Measurements from ENCODE around the gene ACYP2.
"Not testable (repeated sequence)": the region's sequence is repeated elsewhere in the genome, so short reads cannot be mapped to it uniquely, and the experiment has no call there.

The ACYP2 gene

DNA sequence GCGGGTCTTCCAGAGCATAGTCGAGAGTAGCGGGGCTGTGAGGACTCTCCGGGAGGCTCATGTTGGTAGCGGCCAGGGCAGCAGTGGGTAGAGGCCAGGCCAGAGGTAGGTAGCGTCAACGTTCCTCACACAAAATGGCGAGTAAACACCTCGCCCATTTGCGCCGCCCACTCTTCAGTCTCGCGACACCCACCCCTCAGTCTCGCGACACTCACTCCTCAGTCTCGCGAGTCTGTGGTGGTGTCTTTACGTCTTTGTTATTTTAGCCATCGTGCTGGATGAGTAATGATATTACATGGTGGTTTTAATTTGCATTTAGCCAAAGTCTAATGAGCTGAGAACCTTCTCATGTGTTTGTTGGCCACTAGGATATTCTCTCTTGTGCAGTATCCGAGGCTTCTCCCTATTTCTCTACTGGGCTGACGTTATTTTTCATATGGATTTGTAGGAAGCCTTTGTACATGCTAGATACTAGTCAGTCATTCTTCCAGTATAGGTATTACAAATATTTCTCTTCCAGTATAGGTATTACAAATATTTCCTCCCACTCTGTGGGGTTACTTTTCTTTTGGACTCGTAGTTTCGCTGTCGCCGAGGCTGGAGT is 140.8 kb downstream of the ACYP2 start, which contains the start of gene TSPYL6:
TSS of gene TSPYL6 (minus strand) at position 139 of the 604 bp plus-strand sequence. CDS start at position 61, 78 bp downstream.
- no peak for DNase-seq (ENCODE audit: low read depth)
- TF ChIP-seq, protein P1, sequence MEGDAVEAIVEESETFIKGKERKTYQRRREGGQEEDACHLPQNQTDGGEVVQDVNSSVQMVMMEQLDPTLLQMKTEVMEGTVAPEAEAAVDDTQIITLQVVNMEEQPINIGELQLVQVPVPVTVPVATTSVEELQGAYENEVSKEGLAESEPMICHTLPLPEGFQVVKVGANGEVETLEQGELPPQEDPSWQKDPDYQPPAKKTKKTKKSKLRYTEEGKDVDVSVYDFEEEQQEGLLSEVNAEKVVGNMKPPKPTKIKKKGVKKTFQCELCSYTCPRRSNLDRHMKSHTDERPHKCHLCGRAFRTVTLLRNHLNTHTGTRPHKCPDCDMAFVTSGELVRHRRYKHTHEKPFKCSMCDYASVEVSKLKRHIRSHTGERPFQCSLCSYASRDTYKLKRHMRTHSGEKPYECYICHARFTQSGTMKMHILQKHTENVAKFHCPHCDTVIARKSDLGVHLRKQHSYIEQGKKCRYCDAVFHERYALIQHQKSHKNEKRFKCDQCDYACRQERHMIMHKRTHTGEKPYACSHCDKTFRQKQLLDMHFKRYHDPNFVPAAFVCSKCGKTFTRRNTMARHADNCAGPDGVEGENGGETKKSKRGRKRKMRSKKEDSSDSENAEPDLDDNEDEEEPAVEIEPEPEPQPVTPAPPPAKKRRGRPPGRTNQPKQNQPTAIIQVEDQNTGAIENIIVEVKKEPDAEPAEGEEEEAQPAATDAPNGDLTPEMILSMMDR (IDR thresholded peaks at IDR 0.05; ENCODE audit: insufficient read depth, low read depth, low read length, missing control alignments): no peak
- H3K4me3 ChIP-seq (ENCODE audit: low read depth, low read length): no peak within 1 kb of the TSS

DNA sequence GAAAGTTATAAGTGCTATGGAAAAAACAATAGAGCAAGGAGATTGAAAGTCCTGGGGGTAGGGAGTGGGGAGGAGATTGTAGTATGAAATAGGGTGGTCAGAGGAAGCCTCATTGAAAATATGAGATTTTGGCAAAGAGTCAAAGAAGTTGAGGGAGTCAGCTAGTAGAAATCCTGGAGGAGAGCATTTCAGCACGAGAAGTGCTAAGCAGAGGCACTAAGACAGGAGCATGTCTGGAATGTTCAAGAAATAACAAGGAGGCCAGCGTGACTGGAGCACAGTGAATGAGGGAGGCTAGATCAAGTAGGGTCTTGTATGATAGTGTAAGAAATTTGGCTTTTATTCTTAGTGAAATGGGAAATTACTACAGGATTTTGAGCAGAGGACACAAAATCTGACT is 142.8 kb downstream of the ACYP2 start:
- no peak overlapping the region for H3K4me3 ChIP-seq (ENCODE audit: low read depth, low read length)
- DNase-seq (ENCODE audit: low read depth): no peak
- TF ChIP-seq, protein P1 (IDR thresholded peaks at IDR 0.05; ENCODE audit: insufficient read depth, low read depth, low read length, missing control alignments): no peak

DNA sequence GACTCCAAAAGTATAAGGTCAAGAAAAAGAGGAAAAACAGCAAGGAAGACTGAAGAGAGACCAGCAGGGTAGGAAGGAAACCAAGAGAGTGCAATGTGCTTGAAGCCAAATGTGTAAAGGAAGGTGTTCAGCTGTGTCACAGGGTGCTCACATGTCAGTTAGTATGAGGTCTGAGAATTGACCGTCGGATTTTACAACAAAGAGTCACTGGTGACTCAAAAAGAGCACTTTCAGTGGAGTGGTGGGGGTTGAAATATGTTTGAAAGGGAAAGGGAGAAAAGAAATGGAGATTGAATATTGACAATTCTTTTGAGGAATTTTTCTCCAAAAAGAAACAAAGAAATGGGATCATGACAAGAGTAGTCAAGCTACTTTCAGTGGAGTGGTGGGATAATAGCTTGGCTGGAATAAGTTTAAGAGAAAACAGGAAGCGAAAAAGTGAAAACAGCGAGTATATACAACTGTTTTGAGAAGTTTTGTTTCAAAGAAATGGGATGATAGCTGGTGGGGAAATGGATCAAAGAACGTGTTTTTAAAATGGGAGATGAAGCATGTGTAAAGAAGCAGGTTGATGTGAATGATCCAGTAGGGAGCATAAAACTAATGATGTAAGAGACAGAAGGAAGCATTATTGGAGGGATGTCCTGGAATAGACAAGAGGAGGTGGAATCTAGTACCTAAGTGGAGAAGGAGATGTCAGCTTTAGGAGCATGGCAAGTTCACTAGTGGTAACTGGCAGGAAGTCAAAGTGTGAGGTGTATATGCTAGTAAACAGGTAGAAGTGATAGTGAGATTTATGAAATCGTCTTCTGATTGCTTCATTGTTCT is 144.2 kb downstream of the ACYP2 start:
- TF ChIP-seq, protein P1 (IDR thresholded peaks at IDR 0.05; ENCODE audit: insufficient read depth, low read depth, low read length, missing control alignments): no peak
- peak; percentile 69 for DNase-seq (ENCODE audit: low read depth)
- H3K4me3 ChIP-seq (ENCODE audit: low read depth, low read length): no peak overlapping the region

DNA sequence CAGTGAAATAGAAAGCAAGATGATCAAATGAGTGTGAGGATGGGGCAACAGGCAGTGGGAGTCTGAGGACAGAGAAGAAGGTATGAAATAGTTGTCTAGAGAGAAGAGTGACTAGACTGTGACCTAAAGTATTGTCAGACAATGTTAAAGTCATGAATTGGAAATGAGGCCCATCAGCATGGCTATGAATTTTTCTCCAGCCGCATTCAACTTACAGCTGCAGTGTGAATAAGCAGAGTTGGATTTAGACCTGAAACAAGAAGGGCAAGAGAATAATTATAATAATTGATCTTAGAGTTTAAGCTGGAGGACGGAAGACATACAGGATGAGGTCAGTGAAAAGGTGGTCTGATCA is 144.8 kb downstream of the ACYP2 start:
- no peak for DNase-seq (ENCODE audit: low read depth)
- TF ChIP-seq, protein P1 (IDR thresholded peaks at IDR 0.05; ENCODE audit: insufficient read depth, low read depth, low read length, missing control alignments): no peak
- H3K4me3 ChIP-seq (ENCODE audit: low read depth, low read length): no peak overlapping the region

DNA sequence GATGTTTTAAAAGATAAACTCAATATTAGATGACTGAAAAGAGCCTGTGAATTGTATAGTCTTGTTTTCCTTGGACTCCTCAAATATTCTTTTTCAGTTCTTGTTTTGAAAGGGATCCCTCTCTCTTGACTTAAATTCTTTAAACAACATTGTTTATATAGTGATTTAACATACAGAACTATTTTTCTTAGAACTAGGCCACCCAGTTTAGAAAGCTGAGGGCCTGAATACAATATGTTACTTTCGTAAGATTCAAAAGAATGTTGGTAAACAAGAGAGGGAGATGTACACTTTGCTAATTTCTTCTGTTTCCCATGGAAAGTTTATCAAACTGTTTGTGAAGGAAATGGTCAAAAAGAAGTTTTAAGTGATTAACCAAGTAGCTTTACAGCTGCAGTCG is 146.1 kb downstream of the ACYP2 start:
- TF ChIP-seq, protein P1 (IDR thresholded peaks at IDR 0.05; ENCODE audit: insufficient read depth, low read depth, low read length, missing control alignments): no peak
- H3K4me3 ChIP-seq (ENCODE audit: low read depth, low read length): no peak overlapping the region
- no peak for DNase-seq (ENCODE audit: low read depth)

DNA sequence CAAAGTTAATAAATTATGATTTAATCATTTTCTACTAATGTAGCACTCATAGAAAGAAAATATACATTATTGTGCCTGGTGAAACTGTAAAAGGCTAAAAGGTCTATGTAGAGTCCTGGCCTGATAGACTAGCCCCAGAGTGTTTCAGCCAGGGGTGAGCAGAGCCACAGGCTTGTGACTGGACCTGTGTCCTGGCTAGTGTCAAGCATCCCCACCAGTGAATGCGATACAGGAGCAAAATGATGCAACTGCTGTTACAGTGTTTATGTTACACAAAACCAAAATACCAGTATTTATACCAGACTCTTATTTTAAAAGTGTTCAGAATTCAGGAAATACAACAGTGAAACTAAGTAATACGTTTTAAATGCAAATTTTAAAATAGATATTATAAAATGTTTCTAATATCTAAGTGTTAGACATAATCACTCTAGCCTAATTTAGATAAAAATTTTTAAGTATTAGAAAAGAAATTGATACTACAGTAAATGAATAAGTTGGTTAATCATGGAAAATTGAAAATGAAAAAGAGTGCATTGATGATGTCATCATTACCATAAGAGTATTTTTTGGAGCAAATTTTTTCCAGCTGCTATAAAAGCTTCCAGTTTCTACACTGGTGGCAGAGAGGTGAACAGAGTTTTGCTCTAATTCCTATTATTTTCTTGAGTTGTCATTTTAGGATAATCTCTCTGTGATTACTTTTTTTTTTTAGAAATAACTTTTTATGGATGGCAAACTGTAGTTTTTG is 146.8 kb downstream of the ACYP2 start:
- TF ChIP-seq, protein P1 (IDR thresholded peaks at IDR 0.05; ENCODE audit: insufficient read depth, low read depth, low read length, missing control alignments): no peak
- DNase-seq (ENCODE audit: low read depth): no peak
- H3K4me3 ChIP-seq (ENCODE audit: low read depth, low read length): no peak overlapping the region

DNA sequence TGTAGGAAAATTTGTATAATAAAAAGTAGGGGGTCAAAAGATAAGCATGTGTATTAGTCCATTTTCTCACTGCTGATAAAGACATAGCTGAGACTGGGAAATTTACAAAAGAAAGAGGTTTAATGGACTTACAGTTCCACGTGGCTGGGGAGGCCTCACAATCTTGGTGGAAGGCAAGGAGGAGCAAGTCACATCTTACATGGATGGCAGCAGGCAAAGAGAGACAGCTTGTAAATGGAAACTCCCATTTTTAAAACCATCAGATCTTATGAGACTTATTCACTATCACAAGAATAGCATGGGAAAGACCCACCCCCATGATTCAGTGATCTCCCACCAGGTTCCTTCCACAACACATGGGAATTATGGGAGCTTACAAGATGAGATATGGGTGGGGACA is 149.7 kb downstream of the ACYP2 start:
- H3K4me3 ChIP-seq (ENCODE audit: low read depth, low read length); DNase-seq (ENCODE audit: low read depth): not testable (repeated sequence)
